GM21529 (cell line): ENCODE results near the gene FATE1.

Experiments used
- ATAC-seq: cut with Tn5 transposase; IDR thresholded peaks from one replicate; pipeline ENCODE4 v1.9.1; 2021; ENCODE audit not compliant: unreplicated experiment

The FATE1 gene

GRCh38 chrX:151742311-151742710, 26.5 kb downstream of the FATE1 start:
- ATAC-seq = no peak

- no peak for ATAC-seq
Measured at GRCh38 chrX:151743651-151744470, 28.0 kb downstream of the FATE1 start.

- ATAC-seq = no peak
Measured at GRCh38 chrX:151745651-151746050, 29.8 kb downstream of the FATE1 start.

GRCh38 chrX:151746502-151746901, 30.7 kb downstream of the FATE1 start:
- no peak for ATAC-seq

- no peak for ATAC-seq
Measured at GRCh38 chrX:151750511-151750910, 34.7 kb downstream of the FATE1 start.

GRCh38 chrX:151752847-151753246, 37.0 kb downstream of the FATE1 start:
- ATAC-seq = no peak

- peak; percentile 86 for ATAC-seq
Measured at GRCh38 chrX:151753313-151754046, 37.6 kb downstream of the FATE1 start.

GRCh38 chrX:151754047-151754429, 38.2 kb downstream of the FATE1 start:
- no peak for ATAC-seq

GRCh38 chrX:151754641-151755215, 38.9 kb downstream of the FATE1 start:
- ATAC-seq = no peak

GRCh38 chrX:151759041-151759708, 43.3 kb downstream of the FATE1 start:
- no peak for ATAC-seq

- ATAC-seq = no peak
Measured at GRCh38 chrX:151762802-151763201, 47.0 kb downstream of the FATE1 start.

GRCh38 chrX:151763711-151764110, 47.9 kb downstream of the FATE1 start:
- no peak for ATAC-seq

- no peak for ATAC-seq
Measured at GRCh38 chrX:151765026-151765425, 49.2 kb downstream of the FATE1 start.

- ATAC-seq = no peak
Measured at GRCh38 chrX:151771726-151772125, 55.9 kb downstream of the FATE1 start.
